Activated T-cell treated with anti-CD3 and anti-CD28 coated beads, Interleukin-2, amount 50 U/mL, for 72 hours (primary cell): ENCODE data around the gene COX8C. TPM values are rescaled to one million over a fixed set of nuclear protein-coding genes. Genes with fewer than 3 reads are reported as not detected.

ENCODE experiments used
- ATAC-seq, 2 donors: fragments of 150-1000 bp; cut with Tn5 transposase; replicated peaks in 1 of 2; 2 replicates each; pipeline ENCODE4 v1.10.0; 2021; ENCODE audit warnings: moderate library complexity in 2 of 2, mild to moderate bottlenecking in 1 of 2
- DNase-seq, 2 donors: peaks; one replicate each; pipeline ENCODE4 v3.0.0; 2021 to 2022; ENCODE audit warnings: mixed read lengths in 1 of 2
- H3K27ac Mint-ChIP-seq: one replicate; pipeline ENCODE4 v1.8.0; 2022; ENCODE audit warnings: mild to moderate bottlenecking, moderate library complexity, mixed read lengths
- H3K27me3 Mint-ChIP-seq: one replicate; pipeline ENCODE4 v1.8.0; 2022; ENCODE audit warnings: low read depth, mixed read lengths
- H3K36me3 Mint-ChIP-seq, 2 donors: one replicate each; pipeline ENCODE4 v1.8.0; 2022; ENCODE audit warnings: mixed read lengths in 2 of 2, mild to moderate bottlenecking in 1 of 2; ENCODE audit not compliant: insufficient read depth in 2 of 2
- H3K4me1 Mint-ChIP-seq: one replicate; pipeline ENCODE4 v1.8.0; 2022; ENCODE audit warnings: low read depth, mixed read lengths
- H3K4me3 Mint-ChIP-seq, 2 donors: one replicate each; pipeline ENCODE4 v1.8.0; 2022; ENCODE audit warnings: mild to moderate bottlenecking in 2 of 2, mixed read lengths in 2 of 2, moderate library complexity in 2 of 2
- H3K9me3 Mint-ChIP-seq, 2 donors: one replicate each; pipeline ENCODE4 v1.8.0; 2022; ENCODE audit warnings: mixed read lengths in 2 of 2
- total RNA-seq, 2 donors: library from RNA; stranded (reverse); gene quantifications; one replicate each; pipeline ENCODE4 v1.2.3, GENCODE V29; 2022

COX8C gene, protein sequence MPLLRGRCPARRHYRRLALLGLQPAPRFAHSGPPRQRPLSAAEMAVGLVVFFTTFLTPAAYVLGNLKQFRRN
- total RNA-seq, result 1 to 10 TPM in 1 of 2 donors, not detected in 1; 1.2 TPM

DNA sequence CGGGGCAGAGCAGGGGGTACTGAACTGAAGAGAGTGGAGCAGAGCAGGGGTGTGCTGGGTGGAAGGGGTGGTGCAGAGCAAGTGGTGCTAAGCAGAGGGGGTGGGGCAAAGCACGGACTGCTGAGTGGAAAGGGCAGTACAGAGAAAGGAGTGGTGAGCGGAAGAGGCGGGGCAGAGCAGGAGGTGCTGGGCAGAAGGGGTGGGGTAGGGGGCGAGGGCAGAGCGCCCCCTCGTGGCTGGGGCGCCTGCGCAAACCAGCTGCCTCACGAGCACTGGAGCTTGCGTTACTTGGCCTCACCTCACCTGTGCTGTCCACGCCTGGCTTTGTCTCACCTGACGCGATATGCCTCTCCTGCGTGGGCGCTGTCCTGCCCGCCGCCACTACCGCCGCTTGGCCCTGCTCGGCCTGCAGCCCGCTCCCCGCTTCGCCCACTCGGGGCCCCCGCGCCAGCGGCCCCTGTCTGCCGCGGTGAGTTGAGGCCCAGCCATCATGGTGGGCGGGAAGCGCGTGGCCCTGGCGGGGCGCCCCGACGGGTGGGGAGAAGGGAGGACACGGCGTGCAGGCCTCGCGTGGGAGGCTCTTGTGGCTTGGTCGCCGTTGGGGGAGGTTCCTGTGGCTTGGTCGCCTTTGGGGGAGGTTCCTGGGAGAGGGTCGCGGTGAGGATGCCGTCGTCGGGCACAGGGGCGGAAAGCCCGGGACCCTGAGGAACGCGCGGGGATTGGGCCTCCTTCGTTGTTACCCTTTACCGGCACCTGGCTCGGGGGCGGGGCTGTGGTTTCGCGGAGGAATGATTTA lies at the start of gene COX8C:
TSS of gene COX8C (plus strand) at position 257 of the 796 bp plus-strand sequence. CDS start at position 344, 87 bp downstream.
- DNase-seq (no peak), ATAC-seq (no peak)
- H3K4me3 Mint-ChIP-seq, result no peak within 1 kb of the TSS
- H3K27ac Mint-ChIP-seq, result no peak within 1 kb of the TSS
- H3K9me3 Mint-ChIP-seq, result peaks cover 0 to 2% of the 10 kb centered on the region in 2 donors
- no peaks in the 10 kb centered on the region for H3K4me1 Mint-ChIP-seq
- H3K27me3 Mint-ChIP-seq, result no peaks in the 10 kb centered on the region
- H3K36me3 Mint-ChIP-seq, result peaks cover 0 to 3% of the 10 kb centered on the region in 2 donors

DNA sequence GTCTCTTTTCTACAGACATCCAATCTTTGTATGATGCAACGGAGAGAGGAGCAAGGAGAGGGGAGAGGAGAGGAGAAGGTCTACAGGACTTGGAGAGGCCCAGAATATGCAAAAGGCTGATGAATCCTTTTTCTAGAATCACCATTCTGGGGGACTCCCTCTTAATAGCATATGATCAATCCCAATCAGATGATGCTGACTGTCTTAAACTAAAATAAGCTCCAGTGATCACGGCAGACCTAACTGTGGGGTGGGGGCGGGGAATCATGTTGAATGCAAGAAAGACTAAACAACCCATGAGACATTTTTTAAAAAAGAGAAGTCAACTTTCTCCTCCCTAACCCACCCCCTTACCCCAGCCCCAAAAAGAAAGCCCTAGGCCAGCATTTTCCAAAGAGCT lies 47.6 kb upstream of the COX8C start:
- Mint-ChIP-seq H3K4me3 (no peak overlapping the region), H3K27ac (no peak overlapping the region), H3K27me3 (no peaks in the 10 kb centered on the region), H3K4me1 (no peaks in the 10 kb centered on the region), H3K36me3 (no peaks in the 10 kb centered on the region), H3K9me3 (no peaks in the 10 kb centered on the region)
- no peak for ATAC-seq
- DNase-seq, result no peak

GRCh38 chr14:93299866-93300265 lies 47.1 kb upstream of the COX8C start:
- Mint-ChIP-seq H3K27ac (no peak overlapping the region), H3K27me3 (no peaks in the 10 kb centered on the region), H3K9me3 (no peaks in the 10 kb centered on the region), H3K36me3 (no peaks in the 10 kb centered on the region), H3K4me1 (no peaks in the 10 kb centered on the region), H3K4me3 (no peak overlapping the region)
- DNase-seq (no peak), ATAC-seq (no peak)

DNA sequence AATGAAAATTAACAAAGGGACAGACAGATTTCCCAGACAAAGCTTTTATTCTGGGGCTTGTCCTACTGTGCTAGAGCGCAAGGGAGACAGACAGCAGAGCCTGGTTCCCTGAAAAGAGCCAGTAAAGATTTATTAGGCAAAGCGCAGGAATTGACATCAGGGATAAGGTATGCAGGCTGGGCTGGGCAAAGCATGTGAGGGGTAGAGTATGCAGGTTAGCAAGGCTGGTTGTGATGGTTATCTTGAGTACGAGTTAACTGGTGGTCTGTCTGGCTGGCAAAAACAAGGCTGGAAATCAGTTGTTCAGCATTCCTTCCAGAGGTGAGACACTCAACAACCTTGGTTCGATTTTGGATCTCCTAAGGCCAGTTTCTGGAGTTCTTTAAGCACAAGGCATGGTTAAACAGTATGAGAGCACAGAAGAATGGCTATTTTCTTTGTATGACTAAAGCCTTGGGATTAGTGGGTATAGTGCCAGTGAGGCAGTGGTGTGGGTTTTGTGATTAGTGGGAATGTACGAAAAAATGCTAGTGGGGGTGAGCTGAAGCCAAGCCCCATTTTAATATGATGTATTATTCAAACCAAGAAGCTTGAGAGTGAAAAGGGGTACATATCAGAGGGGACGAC lies 45.0 kb upstream of the COX8C start:
- Mint-ChIP-seq H3K4me3 (no peak overlapping the region), H3K9me3 (no peaks in the 10 kb centered on the region), H3K36me3 (no peaks in the 10 kb centered on the region), H3K4me1 (peaks cover 3% of the 10 kb centered on the region), H3K27me3 (no peaks in the 10 kb centered on the region), H3K27ac (no peak overlapping the region)
- no peak for ATAC-seq
- DNase-seq, result no peak

- no peaks in the 10 kb centered on the region for H3K36me3 Mint-ChIP-seq
- H3K4me3 Mint-ChIP-seq, result no peak overlapping the region
- H3K27me3 Mint-ChIP-seq, result no peaks in the 10 kb centered on the region
- no peaks in the 10 kb centered on the region for H3K9me3 Mint-ChIP-seq
- no peak for ATAC-seq
- no peak for DNase-seq
- H3K27ac Mint-ChIP-seq, result no peak overlapping the region
- peaks cover 12% of the 10 kb centered on the region for H3K4me1 Mint-ChIP-seq
These were observed 44.0 kb upstream of the COX8C start for GRCh38 chr14:93302688-93303581.

DNA sequence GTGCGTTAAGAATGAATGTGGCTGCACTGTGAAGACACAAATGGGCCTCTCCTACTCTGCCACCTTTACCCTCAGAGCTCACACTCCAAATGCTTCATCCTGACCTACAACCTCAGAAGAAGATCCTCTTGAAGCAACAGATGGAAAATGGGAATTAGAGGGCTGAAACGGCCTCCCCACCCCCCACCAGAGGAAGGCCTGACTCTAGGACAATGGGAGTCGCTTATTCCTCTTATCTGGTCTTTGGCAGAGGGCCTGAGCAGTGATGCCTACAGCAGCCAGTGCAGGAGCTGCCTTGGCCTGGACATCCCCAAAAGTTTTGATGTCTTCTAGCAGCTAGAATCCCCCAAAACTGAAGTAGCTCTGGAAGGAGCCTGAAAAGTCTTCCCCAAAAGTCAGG lies 43.3 kb upstream of the COX8C start:
- Mint-ChIP-seq H3K9me3 (no peaks in the 10 kb centered on the region), H3K36me3 (no peaks in the 10 kb centered on the region)

DNA sequence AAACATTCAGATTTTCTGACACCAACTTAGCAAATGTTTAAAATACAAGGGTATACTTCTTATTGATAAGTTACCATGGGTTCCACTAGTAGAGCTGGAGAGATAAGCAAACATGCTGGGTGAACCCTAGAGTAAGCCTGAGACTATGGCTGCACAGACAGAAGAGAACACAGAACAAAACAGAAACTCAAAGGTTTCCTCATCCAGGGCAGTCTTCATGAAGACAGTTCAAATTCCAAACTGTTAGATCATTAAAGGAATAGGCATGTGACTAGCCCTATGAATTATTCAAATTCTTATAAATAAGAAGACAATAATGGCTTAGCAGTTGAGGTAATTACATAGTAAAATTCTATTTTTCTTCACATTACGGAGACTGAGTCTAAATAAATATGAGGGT lies 42.2 kb upstream of the COX8C start:
- no peak for ATAC-seq
- Mint-ChIP-seq H3K27ac (no peak overlapping the region), H3K4me3 (no peak overlapping the region)

More for the DNA sequence above, 43.3 kb upstream of the COX8C start:
- ATAC-seq (no peak), DNase-seq (no peak)
- Mint-ChIP-seq H3K4me1 (peaks cover 16% of the 10 kb centered on the region), H3K27ac (no peak overlapping the region), H3K27me3 (no peaks in the 10 kb centered on the region), H3K4me3 (no peak overlapping the region)

GRCh38 chr14:93305725-93306418 lies 41.1 kb upstream of the COX8C start:
- Mint-ChIP-seq H3K4me1 (peaks cover 24% of the 10 kb centered on the region), H3K27ac (no peak overlapping the region), H3K4me3 (no peak overlapping the region), H3K9me3 (no peaks in the 10 kb centered on the region), H3K36me3 (no peaks in the 10 kb centered on the region), H3K27me3 (no peaks in the 10 kb centered on the region)
- no peak for ATAC-seq
- no peak for DNase-seq

More for the DNA sequence above, 42.2 kb upstream of the COX8C start:
- no peak for DNase-seq
- Mint-ChIP-seq H3K36me3 (no peaks in the 10 kb centered on the region), H3K27me3 (no peaks in the 10 kb centered on the region), H3K4me1 (peaks cover 24% of the 10 kb centered on the region), H3K9me3 (no peaks in the 10 kb centered on the region)

- H3K4me3 Mint-ChIP-seq, result no peak overlapping the region
- H3K27ac Mint-ChIP-seq, result no peak overlapping the region
- no peaks in the 10 kb centered on the region for H3K36me3 Mint-ChIP-seq
- ATAC-seq (no peak), DNase-seq (no peak)
- no peaks in the 10 kb centered on the region for H3K27me3 Mint-ChIP-seq
- H3K4me1 Mint-ChIP-seq, result peaks cover 24% of the 10 kb centered on the region
- no peaks in the 10 kb centered on the region for H3K9me3 Mint-ChIP-seq
These were observed 40.2 kb upstream of the COX8C start for GRCh38 chr14:93306812-93307211.

GRCh38 chr14:93308686-93309345 lies 38.2 kb upstream of the COX8C start:
- Mint-ChIP-seq H3K27ac (peak overlapping the region; percentile 68), H3K9me3 (no peaks in the 10 kb centered on the region), H3K36me3 (no peaks in the 10 kb centered on the region), H3K4me3 (no peak overlapping the region), H3K4me1 (peaks cover 36% of the 10 kb centered on the region), H3K27me3 (no peaks in the 10 kb centered on the region)
- DNase-seq (no peak), ATAC-seq (no peak)

- Mint-ChIP-seq H3K27me3 (no peaks in the 10 kb centered on the region), H3K36me3 (no peaks in the 10 kb centered on the region), H3K27ac (no peak overlapping the region), H3K4me1 (peaks cover 36% of the 10 kb centered on the region), H3K9me3 (no peaks in the 10 kb centered on the region), H3K4me3 (no peak overlapping the region)
- no peak for ATAC-seq
- DNase-seq, result no peak
These were observed 37.5 kb upstream of the COX8C start for GRCh38 chr14:93309427-93309966.

- DNase-seq (no peak), ATAC-seq (no peak)
- Mint-ChIP-seq H3K36me3 (no peaks in the 10 kb centered on the region), H3K4me1 (peaks cover 36% of the 10 kb centered on the region), H3K9me3 (no peaks in the 10 kb centered on the region), H3K4me3 (no peak overlapping the region), H3K27me3 (no peaks in the 10 kb centered on the region), H3K27ac (no peak overlapping the region)
These were observed 35.9 kb upstream of the COX8C start for GRCh38 chr14:93311082-93311481.
